Measurements from ENCODE around the gene SNED1.

DNA sequence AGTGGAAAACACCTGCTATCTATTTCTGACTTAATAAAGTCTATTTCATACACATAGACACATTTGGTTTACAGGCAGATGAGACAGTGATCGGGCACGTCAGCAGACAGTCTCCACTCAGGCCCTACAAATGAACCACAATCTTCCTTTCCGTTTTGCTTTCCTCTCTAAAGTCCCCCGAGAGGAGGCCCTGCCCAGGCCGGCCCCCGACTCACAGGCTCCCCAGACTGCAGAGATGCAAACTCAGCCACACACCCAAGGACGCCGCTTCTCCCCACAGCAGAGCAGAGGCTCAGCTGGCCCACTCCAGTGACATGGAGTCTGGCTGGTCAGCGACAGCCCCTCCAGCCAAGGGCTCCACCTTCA lies 113.0 kb downstream of the SNED1 start:
- TF ChIP-seq ZSCAN20 (CRISPR knock-in tag; IDR thresholded peaks at IDR 0.05), result no peak
- no peak for TF ChIP-seq SMC3 (IDR thresholded peaks at IDR 0.05)
- TF ChIP-seq CHD2 (IDR thresholded peaks at IDR 0.05; ENCODE audit: low read length, partially characterized antibody), result no peak
- no peak for TF ChIP-seq RCOR1 (IDR thresholded peaks at IDR 0.05; ENCODE audit: low read depth, low read length)
- TF ChIP-seq, protein P1, sequence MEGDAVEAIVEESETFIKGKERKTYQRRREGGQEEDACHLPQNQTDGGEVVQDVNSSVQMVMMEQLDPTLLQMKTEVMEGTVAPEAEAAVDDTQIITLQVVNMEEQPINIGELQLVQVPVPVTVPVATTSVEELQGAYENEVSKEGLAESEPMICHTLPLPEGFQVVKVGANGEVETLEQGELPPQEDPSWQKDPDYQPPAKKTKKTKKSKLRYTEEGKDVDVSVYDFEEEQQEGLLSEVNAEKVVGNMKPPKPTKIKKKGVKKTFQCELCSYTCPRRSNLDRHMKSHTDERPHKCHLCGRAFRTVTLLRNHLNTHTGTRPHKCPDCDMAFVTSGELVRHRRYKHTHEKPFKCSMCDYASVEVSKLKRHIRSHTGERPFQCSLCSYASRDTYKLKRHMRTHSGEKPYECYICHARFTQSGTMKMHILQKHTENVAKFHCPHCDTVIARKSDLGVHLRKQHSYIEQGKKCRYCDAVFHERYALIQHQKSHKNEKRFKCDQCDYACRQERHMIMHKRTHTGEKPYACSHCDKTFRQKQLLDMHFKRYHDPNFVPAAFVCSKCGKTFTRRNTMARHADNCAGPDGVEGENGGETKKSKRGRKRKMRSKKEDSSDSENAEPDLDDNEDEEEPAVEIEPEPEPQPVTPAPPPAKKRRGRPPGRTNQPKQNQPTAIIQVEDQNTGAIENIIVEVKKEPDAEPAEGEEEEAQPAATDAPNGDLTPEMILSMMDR (IDR thresholded peaks at IDR 0.05), result no peak
- no peak for TF ChIP-seq TP53 (CRISPR knock-in tag; IDR thresholded peaks at IDR 0.05)
- no peak for TF ChIP-seq BHLHE40 (IDR thresholded peaks at IDR 0.05; ENCODE audit: low read depth, low read length)
- TF ChIP-seq JUN (IDR thresholded peaks at IDR 0.05), result no peak
- no peak for TF ChIP-seq POLR2A (IDR thresholded peaks at IDR 0.05; ENCODE audit: low read length)
- TF ChIP-seq KDM1A (IDR thresholded peaks at IDR 0.05; ENCODE audit: low read depth), result no peak
- TF ChIP-seq FOSB (CRISPR knock-in tag; IDR thresholded peaks at IDR 0.05), result no peak
- TF ChIP-seq CEBPB (IDR thresholded peaks at IDR 0.05), result no peak
- no peak for TF ChIP-seq MAFK (IDR thresholded peaks at IDR 0.05; ENCODE audit: partially characterized antibody)
